Spleen (tissue), 11 donors: ENCODE measurements around the gene MRE11. TPM values are rescaled to one million over a fixed set of nuclear protein-coding genes. Genes with fewer than 3 reads are reported as not detected.

Experiments
- DNase-seq: peaks from one replicate; pipeline ENCODE4 v3.0.0-alpha.2; 2020
- H3K27ac ChIP-seq, 8 donors: fragments of 200-600 bp; sonication (generic) in 7 of 8; 1 replicate in 4 of 8; 2 replicates in 4 of 8; pipeline versions ENCODE4 v1.5.0 to v1.8.0; 2016 to 2021; ENCODE audit warnings: inconsistent platforms in 4 of 8, mild to moderate bottlenecking in 4 of 8, moderate library complexity in 1 of 8
- H3K27me3 ChIP-seq, 7 donors: fragments of 200-600 bp; sonication (generic) in 6 of 7; replicated peaks in 1 of 7; 1 replicate in 4 of 7; 2 replicates in 3 of 7; pipeline versions ENCODE4 v1.5.0 to v1.8.0; 2016 to 2021; ENCODE audit warnings: inconsistent platforms in 3 of 7, mild to moderate bottlenecking in 1 of 7
- H3K36me3 ChIP-seq, 6 donors: fragments of 200-600 bp; sonication (generic) in 5 of 6; 1 replicate in 4 of 6; 2 replicates in 2 of 6; pipeline versions ENCODE4 v1.5.0 to v1.8.0; 2016 to 2021; ENCODE audit warnings: inconsistent platforms in 2 of 6
- H3K4me1 ChIP-seq, 6 donors: fragments of 200-600 bp; sonication (generic) in 5 of 6; 1 replicate in 3 of 6; 2 replicates in 3 of 6; pipeline versions ENCODE4 v1.5.0 to v1.8.0; 2016 to 2021; ENCODE audit warnings: inconsistent platforms in 3 of 6
- H3K4me3 ChIP-seq, 8 donors: fragments of 200-600 bp; sonication (generic) in 7 of 8; 1 replicate in 4 of 8; 2 replicates in 4 of 8; pipeline versions ENCODE4 v1.5.0 to v1.8.0; 2016 to 2021; ENCODE audit warnings: inconsistent platforms in 4 of 8, mild to moderate bottlenecking in 4 of 8, moderate library complexity in 2 of 8
- H3K9me3 ChIP-seq, 8 donors: fragments of 200-600 bp; sonication (generic) in 7 of 8; 1 replicate in 4 of 8; 2 replicates in 4 of 8; pipeline versions ENCODE4 v1.5.0 to v1.8.0; 2016 to 2021; ENCODE audit warnings: inconsistent platforms in 4 of 8
- CTCF ChIP-seq, 11 experiments: fragments of 200-600 bp in 7 of 11; fragments of 450-650 bp in 4 of 11; sonication (generic) in 4 of 11; IDR thresholded peaks in 8 of 11; conservative IDR thresholded peaks in 3 of 11; 1 replicate in 7 of 11; 2 replicates in 4 of 11; pipeline versions ENCODE4 v1.4.0 to v1.8.0; 2016 to 2021; ENCODE audit warnings: antibody characterized with exemption in 11 of 11, inconsistent platforms in 4 of 11, mild to moderate bottlenecking in 1 of 11
- POLR2A ChIP-seq, 3 donors: fragments of 450-650 bp; IDR thresholded peaks; one replicate each; pipeline ENCODE4 v1.5.1; 2017; ENCODE audit warnings: antibody characterized with exemption in 3 of 3, mild to moderate bottlenecking in 1 of 3
- POLR2AphosphoS5 ChIP-seq, 3 donors: sonication (generic); formaldehyde crosslinking; IDR thresholded peaks; one replicate each; pipeline ENCODE4 v1.5.1; 2017; ENCODE audit warnings: antibody characterized with exemption in 3 of 3
- WGBS, 5 donors: extraction: QIAGEN DNeasy Blood & Tissue Kit in 3 of 5; methylation state at CpG; one replicate each; pipeline versions ENCODE4 v1.1.5 to v1.1.7; 2013 to 2018; 5-methylcytosine and 5-hydroxymethylcytosine counted together
- intact Hi-C: fragments of 100-400 bp; cut with DNase I; formaldehyde crosslinking; loops from one replicate; pipeline ENCODE4 v1.15.0; 2023; ENCODE audit warnings: low total_unique reads
- polyA plus RNA-seq, 3 donors: library from polyadenylated mRNA; stranded (reverse); fragments of 200-250 nt; gene quantifications; one replicate each; pipeline ENCODE4 v1.2.1, GENCODE V29; 2013
- total RNA-seq, 7 donors: library from RNA; depleted of rRNA in 3 of 7; stranded (reverse); fragments of >200 nt in 3 of 7; fragmentation: NEBNext Ultra II Directional in 4 of 7; extraction: Animal tissue kit (Norgen Biotek cat#: 25700) in 4 of 7; gene quantifications; one replicate each; pipeline versions ENCODE4 v1.1.0 to v1.2.1, GENCODE V29; 2016 to 2021
- donor health status: healthy with polysubstance abuse.
- donor health status: DM: no; HTN: no; CAD: no; lungs with moderate emphysema.
- donor health status: DM: no; HTN: no; CAD: no.
- donor health status: Bipolar disorder and iron deficiency.
- donor health status: healthy.
- donor health status: DM: no; HTN: no; CAD: no.
- donor health status: DM: yes; HTN: yes; CAD: no.

The MRE11 gene
- total and polyA plus RNA-seq, 10 donors: 5.3 to 36.2 (median 23.9) TPM

- 4 to 27% (median 16%) methylated on average over 3 of the region's 3 CpGs for WGBS, 5 donors
- Histone ChIP-seq H3K27me3 (no peaks in the 10 kb centered on the region), H3K4me1 (no peaks in the 10 kb centered on the region), H3K4me3 (no peak overlapping the region), H3K27ac (no peak overlapping the region), H3K36me3 (peaks cover 3 to 30% (median 16%) of the 10 kb centered on the region in 6 donors), H3K9me3 (no peaks in the 10 kb centered on the region)
- no peak for TF ChIP-seq POLR2A (IDR thresholded peaks at IDR 0.05)
- peak; percentile 50 to 84 (median 74) for TF ChIP-seq CTCF (IDR thresholded peaks at IDR 0.05 in 8 of 11, conservative IDR thresholded peaks at IDR 0.05 in 3 of 11)
- intact Hi-C loops: loop anchor here (10.0 kb wide), 2 partner anchors 180 to 610 kb away; no protein-coding TSS in a partner anchor
- DNase-seq: no peak
These were observed 11.1 kb upstream of the MRE11 start for GRCh38 chr11:94504689-94505293.

- intact Hi-C loops: loop anchor here (10.0 kb wide), 2 partner anchors 177 to 607 kb away; no protein-coding TSS in a partner anchor
- Histone ChIP-seq H3K4me1 (no peaks in the 10 kb centered on the region), H3K9me3 (no peaks in the 10 kb centered on the region), H3K4me3 (no peak overlapping the region), H3K36me3 (peaks cover 3 to 63% (median 44%) of the 10 kb centered on the region in 6 donors), H3K27me3 (no peaks in the 10 kb centered on the region), H3K27ac (no peak overlapping the region)
- TF ChIP-seq POLR2A (IDR thresholded peaks at IDR 0.05) (no peak), POLR2AphosphoS5 (IDR thresholded peaks at IDR 0.05) (no peak), CTCF (IDR thresholded peaks at IDR 0.05 in 8 of 11, conservative IDR thresholded peaks at IDR 0.05 in 3 of 11) (no peak)
- 75 to 86% (median 82%) methylated on average over 2 of the region's 2 CpGs for WGBS, 5 donors
- no peak for DNase-seq
These were observed 7.9 kb upstream of the MRE11 start for GRCh38 chr11:94501522-94501921.

GRCh38 chr11:94500181-94500580, 6.5 kb upstream of the MRE11 start:
- WGBS, 5 donors: 88 to 94% (median 92%) methylated on average over 2 of the region's 2 CpGs
- Histone ChIP-seq H3K9me3 (no peaks in the 10 kb centered on the region), H3K27ac (no peak overlapping the region), H3K4me3 (no peak overlapping the region), H3K4me1 (peaks cover 5 to 10% (median 7%) of the 10 kb centered on the region in 6 donors), H3K27me3 (no peaks in the 10 kb centered on the region), H3K36me3 (peaks cover 3 to 65% (median 45%) of the 10 kb centered on the region in 6 donors)
- intact Hi-C loops: loop anchor here (10.0 kb wide), 2 partner anchors 175 to 605 kb away; no protein-coding TSS in a partner anchor
- TF ChIP-seq CTCF (IDR thresholded peaks at IDR 0.05 in 8 of 11, conservative IDR thresholded peaks at IDR 0.05 in 3 of 11) (no peak), POLR2AphosphoS5 (IDR thresholded peaks at IDR 0.05) (no peak)
- DNase-seq: no peak

GRCh38 chr11:94494126-94494680, 559 bp upstream of the MRE11 start:
- WGBS, 5 donors: 5 to 13% (median 7%) methylated on average over 9 to 19 of the region's 19 CpGs
- DNase-seq: no peak
- H3K9me3 ChIP-seq: no peaks in the 10 kb centered on the region
- H3K27ac ChIP-seq: peak overlapping the region; percentile 61 to 90 (median 86)
- intact Hi-C loops: no loop called here
- H3K4me3 ChIP-seq: peak overlapping the region; percentile 63 to 91 (median 86)
- peaks cover 21 to 42% (median 34%) of the 10 kb centered on the region in 6 donors for H3K4me1 ChIP-seq
- H3K36me3 ChIP-seq: peaks cover 0 to 45% (median 36%) of the 10 kb centered on the region in 6 donors
- no peaks in the 10 kb centered on the region for H3K27me3 ChIP-seq
- peak in 1 of 3 donors; percentile 75 for TF ChIP-seq POLR2AphosphoS5 (IDR thresholded peaks at IDR 0.05)
- TF ChIP-seq POLR2A (IDR thresholded peaks at IDR 0.05): no peak
- TF ChIP-seq CTCF (IDR thresholded peaks at IDR 0.05 in 8 of 11, conservative IDR thresholded peaks at IDR 0.05 in 3 of 11): no peak
